Measurements from ENCODE around the gene SLC16A1. TPM values are rescaled to one million over a fixed set of nuclear protein-coding genes. Genes with fewer than 3 reads are reported as not detected.

SLC16A1 gene
- total and polyA plus RNA-seq, 2 donors (not counting 3 experiments of a cell fraction or from before 2014, with no cell fraction given): 148 to 188 TPM

DNA sequence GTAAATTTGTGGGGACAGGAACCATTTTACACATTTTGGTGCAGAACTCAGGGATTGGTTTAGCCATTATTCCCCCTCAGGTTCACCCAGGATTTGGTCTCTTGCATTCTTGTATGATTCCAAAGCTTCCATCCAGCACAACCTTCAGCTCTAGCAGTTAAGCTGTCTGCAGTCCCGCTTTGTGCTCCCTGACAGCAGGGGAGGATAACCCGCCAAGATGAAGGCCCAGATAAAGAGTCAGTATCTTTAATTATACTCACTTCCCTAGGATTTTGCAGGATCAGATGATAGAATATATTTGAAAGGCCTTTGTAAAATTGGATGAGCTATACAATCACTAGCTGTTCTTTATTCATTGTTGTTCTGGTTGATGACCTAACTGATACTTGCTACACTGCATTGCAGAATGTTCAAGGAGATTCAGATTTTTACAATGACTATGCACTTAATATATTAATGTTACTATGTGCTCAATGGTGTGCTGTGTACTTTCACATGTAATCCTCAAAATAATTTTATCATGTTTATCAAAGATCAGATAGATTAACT, 49.8 kb downstream of the SLC16A1 start:
- peaks cover 0 to 9% of the 10 kb centered on the region in 2 experiments for H3K36me3 ChIP-seq (ENCODE audit: control insufficient read depth in 2 of 2, extremely low read depth in 1 of 2, insufficient read depth in 2 of 2, low read length in 2 of 2)
- no peak for DNase-seq (ENCODE audit: low read depth, low spot score)
- H3K27ac ChIP-seq (ENCODE audit: insufficient read depth, low read depth, low read length): no peak overlapping the region
- peak overlapping the region; percentile 18 for H3K4me2 ChIP-seq (ENCODE audit: insufficient read depth, low read length)
- dilution Hi-C loops (cut with MboI; ENCODE audit: extremely low pct_ligation_motif_present, low sequenced_read_pairs) (no loop called here), intact Hi-C loops (cut with micrococcal nuclease) (loop anchor here (2.0 kb wide), 1 partner anchor 51 kb away; the partner anchor contains the start of gene SLC16A1)
- H3K4me3 ChIP-seq (replicated peaks in 1 of 3; ENCODE audit: insufficient read depth in 1 of 3, low read depth in 1 of 3, low read length in 3 of 3): no peak overlapping the region
- H3K79me2 ChIP-seq (ENCODE audit: control insufficient read depth, insufficient read depth, low read length): peaks cover 2% of the 10 kb centered on the region
- POLR2A ChIA-PET: interaction anchor here (0.8 to 1.7 kb wide), 2 partner anchors 50 to 92 kb away, joined by 3 to 8 read pairs; partner anchors contain the start of gene SLC16A1
- H3K27me3 ChIP-seq (ENCODE audit: control insufficient read depth in 2 of 2, insufficient read depth in 2 of 2, low read length in 2 of 2): no peaks in the 10 kb centered on the region
- BruUV-seq (replicated peaks): no TSS peak
- H4K20me1 ChIP-seq (replicated peaks; ENCODE audit: control insufficient read depth, extremely low read depth, insufficient read depth, low read length): no peaks in the 10 kb centered on the region
- no peaks in the 10 kb centered on the region for H3K9me1 ChIP-seq (replicated peaks; ENCODE audit: control insufficient read depth, extremely low read depth, insufficient read depth, low read length)
- peaks cover 26% of the 10 kb centered on the region for H3K4me1 ChIP-seq (ENCODE audit: control insufficient read depth, extremely low read depth, insufficient read depth, low read length)
- no peak for FAIRE-seq
- TF ChIP-seq MYC (IDR thresholded peaks at IDR 0.05; ENCODE audit: low read depth, low read length) (no peak), POLR2A (IDR thresholded peaks at IDR 0.05; ENCODE audit: low read depth, low read length) (no peak), POLR2AphosphoS5 (IDR thresholded peaks at IDR 0.05; ENCODE audit: insufficient read depth, low read depth, low read length) (no peak), JUN (IDR thresholded peaks at IDR 0.05; ENCODE audit: borderline replicate concordance, insufficient read depth, insufficient read length, low read depth) (no peak)
- TF ChIP-seq, protein P1, sequence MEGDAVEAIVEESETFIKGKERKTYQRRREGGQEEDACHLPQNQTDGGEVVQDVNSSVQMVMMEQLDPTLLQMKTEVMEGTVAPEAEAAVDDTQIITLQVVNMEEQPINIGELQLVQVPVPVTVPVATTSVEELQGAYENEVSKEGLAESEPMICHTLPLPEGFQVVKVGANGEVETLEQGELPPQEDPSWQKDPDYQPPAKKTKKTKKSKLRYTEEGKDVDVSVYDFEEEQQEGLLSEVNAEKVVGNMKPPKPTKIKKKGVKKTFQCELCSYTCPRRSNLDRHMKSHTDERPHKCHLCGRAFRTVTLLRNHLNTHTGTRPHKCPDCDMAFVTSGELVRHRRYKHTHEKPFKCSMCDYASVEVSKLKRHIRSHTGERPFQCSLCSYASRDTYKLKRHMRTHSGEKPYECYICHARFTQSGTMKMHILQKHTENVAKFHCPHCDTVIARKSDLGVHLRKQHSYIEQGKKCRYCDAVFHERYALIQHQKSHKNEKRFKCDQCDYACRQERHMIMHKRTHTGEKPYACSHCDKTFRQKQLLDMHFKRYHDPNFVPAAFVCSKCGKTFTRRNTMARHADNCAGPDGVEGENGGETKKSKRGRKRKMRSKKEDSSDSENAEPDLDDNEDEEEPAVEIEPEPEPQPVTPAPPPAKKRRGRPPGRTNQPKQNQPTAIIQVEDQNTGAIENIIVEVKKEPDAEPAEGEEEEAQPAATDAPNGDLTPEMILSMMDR (IDR thresholded peaks at IDR 0.05; ENCODE audit: extremely low read depth in 1 of 2, insufficient read depth in 1 of 2, low read depth in 1 of 2, low read length in 2 of 2): no peak
- no peaks in the 10 kb centered on the region for H3K9me3 ChIP-seq (replicated peaks; ENCODE audit: control insufficient read depth, insufficient read depth, low read length)
- H3K9ac ChIP-seq (replicated peaks; ENCODE audit: extremely low read depth, insufficient read depth, low read length): no peak overlapping the region
- no peak overlapping the region for H2AFZ ChIP-seq (ENCODE audit: low read depth, low read length)
- CTCF ChIA-PET: interaction anchor here (0.8 to 2.3 kb wide), 13 partner anchors 9 to 167 kb away, joined by 3 to 15 read pairs (median 4); partner anchors contain the start of gene LRIG2

All from endothelial cell of umbilical vein (primary cell).